Measurements from ENCODE around the gene NXPH4.

NXPH4 gene

GRCh38 chr12:57203201-57203600 is 13.4 kb upstream of the NXPH4 start:
- no peak for DNase-seq (ENCODE audit: low read depth in 2 of 3, low spot score in 2 of 3)

DNA sequence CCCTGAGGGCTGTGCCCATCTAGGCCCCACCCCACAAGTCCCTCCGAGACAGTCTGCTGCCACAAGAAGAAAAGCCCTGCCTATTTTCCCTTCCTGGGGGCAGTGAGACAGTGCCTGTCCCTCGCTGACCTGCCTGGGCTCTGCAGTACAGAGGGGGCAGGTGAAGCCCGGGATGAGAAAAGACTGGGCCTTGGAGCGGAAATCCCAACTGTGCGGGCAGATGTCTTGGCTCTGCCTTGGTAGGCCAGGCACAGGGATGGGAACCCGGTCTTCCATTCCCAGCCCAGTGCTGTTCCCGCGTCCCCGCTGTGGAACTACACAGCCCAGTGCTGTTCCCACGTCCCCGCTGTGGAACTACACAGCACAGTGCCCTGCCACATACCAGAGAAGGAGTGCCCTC is 12.8 kb upstream of the NXPH4 start:
- no peak for DNase-seq (ENCODE audit: low read depth in 2 of 3, low spot score in 2 of 3)

GRCh38 chr12:57204454-57204853 is 12.1 kb upstream of the NXPH4 start:
- DNase-seq (ENCODE audit: low read depth in 2 of 3, low spot score in 2 of 3): no peak

DNA sequence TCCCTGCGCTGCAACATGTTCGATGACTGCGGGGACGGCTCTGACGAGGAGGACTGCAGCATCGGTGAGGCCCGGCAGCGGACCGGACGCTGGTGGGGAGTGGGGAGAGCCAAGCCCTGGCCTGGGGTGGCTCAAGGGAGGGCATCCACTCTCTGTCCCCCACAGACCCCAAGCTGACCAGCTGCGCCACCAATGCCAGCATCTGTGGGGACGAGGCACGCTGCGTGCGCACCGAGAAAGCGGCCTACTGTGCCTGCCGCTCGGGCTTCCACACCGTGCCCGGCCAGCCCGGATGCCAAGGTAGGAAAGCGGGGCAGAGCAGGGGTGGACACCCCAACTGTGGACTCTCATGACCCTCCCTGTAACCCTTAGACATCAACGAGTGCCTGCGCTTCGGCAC is 11.4 kb upstream of the NXPH4 start:
- no peak for DNase-seq (ENCODE audit: low read depth in 2 of 3, low spot score in 2 of 3)

DNA sequence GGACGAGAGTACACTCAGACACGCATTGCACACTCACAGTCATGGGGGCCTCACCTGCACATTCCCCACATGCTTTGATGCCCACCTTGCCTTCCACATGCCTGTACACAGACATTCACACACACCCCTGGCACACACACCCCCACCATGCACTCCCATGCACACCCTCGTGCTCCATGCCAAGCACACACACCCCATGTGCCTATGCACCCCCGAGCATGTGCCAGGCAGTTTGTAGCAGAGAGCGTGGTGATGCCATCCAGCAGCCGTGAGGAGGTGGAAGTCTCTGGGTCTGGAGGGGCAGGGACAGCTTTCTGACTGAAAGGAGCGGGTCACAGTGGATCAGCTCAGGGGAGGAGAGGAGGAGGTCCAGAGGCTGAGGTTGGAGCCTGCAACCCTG is 10.7 kb upstream of the NXPH4 start:
- DNase-seq (ENCODE audit: low read depth in 2 of 3, low spot score in 2 of 3): no peak

DNA sequence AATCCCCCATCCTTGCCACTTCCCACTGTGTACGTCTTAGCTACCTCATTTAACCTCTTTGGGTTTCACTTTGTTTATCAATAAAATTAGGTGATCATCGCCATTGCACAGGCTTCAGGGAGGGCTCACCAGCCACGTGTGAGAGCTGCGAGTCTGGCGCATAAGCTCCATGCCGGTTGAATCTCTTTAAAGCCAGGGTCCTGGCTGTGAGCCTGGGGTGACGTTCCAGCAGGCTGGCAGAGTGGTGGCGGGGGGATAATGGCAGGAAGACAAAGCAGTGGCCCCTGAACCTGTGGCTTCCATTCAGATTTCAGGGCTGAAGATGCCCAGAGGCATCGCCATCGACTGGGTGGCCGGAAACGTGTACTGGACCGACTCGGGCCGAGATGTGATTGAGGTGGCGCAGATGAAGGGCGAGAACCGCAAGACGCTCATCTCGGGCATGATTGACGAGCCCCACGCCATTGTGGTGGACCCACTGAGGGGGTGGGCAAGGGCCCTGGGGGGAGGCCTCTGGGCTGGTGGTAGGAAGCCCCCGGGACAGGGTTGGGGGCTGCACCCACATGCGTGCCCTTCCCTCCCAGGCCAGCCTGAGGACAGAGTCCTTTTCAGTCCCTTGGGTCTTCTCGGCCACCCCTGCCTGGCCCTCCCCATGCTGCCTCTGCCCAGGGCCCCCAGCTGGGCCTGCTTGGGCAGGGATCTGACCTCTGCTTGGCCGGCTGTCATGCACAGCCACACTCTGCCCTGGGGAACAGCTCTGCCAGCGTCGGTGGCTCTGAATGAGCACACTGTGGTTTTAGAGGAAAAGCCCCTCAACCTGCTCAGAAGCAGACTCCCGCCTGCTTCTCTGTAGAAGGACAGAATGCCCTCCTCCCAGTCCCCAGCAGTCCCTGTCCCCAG is 8.6 kb upstream of the NXPH4 start:
- DNase-seq (ENCODE audit: low read depth in 2 of 3, low spot score in 2 of 3): no peak

DNA sequence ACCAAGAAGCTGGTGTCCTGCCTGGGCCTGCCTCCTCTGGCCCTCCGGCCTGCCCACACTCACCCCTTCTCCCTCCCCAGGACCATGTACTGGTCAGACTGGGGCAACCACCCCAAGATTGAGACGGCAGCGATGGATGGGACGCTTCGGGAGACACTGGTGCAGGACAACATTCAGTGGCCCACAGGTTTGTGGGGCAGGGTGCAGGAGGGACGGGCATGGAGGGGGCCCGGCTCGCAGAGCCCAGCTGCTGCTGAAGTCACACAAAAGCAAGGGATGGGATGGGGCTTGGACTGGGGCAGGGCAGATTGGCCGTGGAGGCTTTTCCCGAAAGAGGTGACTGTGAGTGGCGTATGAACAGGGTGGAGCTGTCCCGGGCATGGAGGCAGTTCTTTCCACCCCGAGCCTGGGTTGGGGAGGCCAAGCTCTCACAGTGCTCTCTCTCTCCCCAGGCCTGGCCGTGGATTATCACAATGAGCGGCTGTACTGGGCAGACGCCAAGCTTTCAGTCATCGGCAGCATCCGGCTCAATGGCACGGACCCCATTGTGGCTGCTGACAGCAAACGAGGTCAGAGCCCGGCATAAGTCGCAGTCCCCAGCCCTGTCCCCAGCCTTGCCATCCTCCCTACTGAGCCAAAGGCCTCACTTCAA is 7.8 kb upstream of the NXPH4 start:
- DNase-seq (ENCODE audit: low read depth in 2 of 3, low spot score in 2 of 3): no peak

DNA sequence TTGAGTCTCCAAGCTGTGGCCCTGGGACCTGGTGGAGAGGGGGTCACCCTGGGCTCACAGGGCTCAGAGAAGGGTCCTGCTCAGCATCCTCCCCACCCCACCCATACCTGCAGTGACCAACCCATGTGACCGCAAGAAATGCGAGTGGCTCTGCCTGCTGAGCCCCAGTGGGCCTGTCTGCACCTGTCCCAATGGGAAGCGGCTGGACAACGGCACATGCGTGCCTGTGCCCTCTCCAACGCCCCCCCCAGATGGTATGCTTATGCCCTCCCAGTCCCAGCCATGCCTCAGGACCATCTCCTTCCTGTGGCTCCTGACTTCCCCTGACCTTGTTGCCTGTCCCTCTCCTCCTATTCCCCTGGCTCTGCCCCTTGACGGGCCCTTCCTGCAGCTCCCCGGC is 6.7 kb upstream of the NXPH4 start:
- no peak for DNase-seq (ENCODE audit: low read depth in 2 of 3, low spot score in 2 of 3)

DNA sequence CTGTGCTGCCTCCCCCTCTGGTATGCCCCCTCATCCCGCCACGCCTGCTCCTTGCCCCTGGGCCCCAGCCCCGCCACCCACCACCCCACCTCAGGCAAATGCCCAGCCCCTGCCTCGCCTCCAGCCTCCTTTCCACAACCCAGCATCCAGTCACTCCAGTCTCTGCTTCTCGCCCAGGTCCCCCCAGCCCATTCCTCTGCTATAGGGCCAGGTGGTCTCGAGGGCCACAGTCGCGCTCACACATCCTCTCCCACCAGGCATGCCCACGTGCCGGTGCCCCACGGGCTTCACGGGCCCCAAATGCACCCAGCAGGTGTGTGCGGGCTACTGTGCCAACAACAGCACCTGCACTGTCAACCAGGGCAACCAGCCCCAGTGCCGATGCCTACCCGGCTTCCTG is 6.1 kb upstream of the NXPH4 start:
- no peak for DNase-seq (ENCODE audit: low read depth in 2 of 3, low spot score in 2 of 3)

DNA sequence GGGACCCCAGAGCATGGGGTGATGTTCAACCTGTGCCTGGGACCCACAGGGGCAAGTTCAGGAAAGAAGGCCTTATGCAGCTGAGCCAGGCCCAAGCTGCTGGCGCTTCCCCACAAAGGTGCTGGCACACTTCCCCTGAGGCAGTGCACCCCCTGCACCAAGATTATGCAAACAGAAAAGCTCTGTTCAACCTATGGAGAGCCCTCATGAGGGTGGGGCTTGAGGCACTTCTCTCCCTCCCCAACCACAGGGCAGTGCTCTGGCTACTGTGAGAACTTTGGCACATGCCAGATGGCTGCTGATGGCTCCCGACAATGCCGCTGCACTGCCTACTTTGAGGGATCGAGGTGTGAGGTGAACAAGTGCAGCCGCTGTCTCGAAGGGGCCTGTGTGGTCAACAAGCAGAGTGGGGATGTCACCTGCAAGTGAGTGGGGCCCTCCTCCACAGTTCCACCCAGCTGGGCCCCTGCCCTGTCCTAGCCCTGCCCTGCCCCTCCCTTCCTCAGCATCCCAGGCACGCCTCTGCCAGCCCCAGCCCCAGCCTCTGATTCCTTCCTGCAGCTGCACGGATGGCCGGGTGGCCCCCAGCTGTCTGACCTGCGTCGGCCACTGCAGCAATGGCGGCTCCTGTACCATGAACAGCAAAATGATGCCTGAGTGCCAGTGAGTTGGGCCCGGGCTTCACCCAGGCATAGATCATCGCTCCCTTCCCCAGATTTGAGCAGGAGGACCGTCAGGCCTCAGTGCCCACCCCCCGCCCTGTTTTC is 5.5 kb upstream of the NXPH4 start:
- no peak for DNase-seq (ENCODE audit: low read depth in 2 of 3, low spot score in 2 of 3)

DNA sequence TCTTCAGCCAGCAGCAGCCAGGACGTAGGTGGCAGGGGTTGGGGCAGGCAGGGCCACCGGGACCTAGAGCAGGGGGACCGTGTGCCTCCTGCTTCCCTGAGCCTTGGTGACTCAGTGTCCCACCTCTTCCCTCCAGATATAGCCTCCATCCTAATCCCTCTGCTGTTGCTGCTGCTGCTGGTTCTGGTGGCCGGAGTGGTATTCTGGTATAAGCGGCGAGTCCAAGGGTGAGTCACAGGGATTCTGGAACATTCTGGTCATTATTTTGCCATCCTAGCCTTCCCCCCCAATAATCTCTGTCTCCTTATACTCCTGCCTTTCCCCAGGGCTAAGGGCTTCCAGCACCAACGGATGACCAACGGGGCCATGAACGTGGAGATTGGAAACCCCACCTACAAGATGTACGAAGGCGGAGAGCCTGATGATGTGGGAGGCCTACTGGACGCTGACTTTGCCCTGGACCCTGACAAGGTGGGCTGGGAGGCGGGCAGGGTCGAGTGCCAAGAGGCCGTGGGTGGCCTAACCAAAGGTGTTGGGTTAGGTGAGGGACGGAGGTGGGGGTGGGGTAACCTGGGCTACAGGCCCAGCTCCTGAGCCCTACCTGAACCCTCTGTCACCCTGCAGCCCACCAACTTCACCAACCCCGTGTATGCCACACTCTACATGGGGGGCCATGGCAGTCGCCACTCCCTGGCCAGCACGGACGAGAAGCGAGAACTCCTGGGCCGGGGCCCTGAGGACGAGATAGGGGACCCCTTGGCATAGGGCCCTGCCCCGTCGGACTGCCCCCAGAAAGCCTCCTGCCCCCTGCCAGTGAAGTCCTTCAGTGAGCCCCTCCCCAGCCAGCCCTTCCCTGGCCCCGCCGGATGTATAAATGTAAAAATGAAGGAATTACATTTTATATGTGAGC is 4.5 kb upstream of the NXPH4 start:
- no peak for DNase-seq (ENCODE audit: low read depth in 2 of 3, low spot score in 2 of 3)

- DNase-seq (ENCODE audit: low read depth in 2 of 3, low spot score in 2 of 3): no peak
These were observed 3.9 kb upstream of the NXPH4 start for GRCh38 chr12:57212701-57213057.

GRCh38 chr12:57213058-57213715 is 3.4 kb upstream of the NXPH4 start:
- peak in 2 of 3 experiments; percentile 56 to 74 for DNase-seq (ENCODE audit: low read depth in 2 of 3, low spot score in 2 of 3)

- DNase-seq (ENCODE audit: low read depth in 2 of 3, low spot score in 2 of 3): no peak
These were observed 2.7 kb upstream of the NXPH4 start for GRCh38 chr12:57213763-57214397.

GRCh38 chr12:57214398-57214781 is 2.2 kb upstream of the NXPH4 start:
- DNase-seq (ENCODE audit: low read depth in 2 of 3, low spot score in 2 of 3): no peak

- no peak for DNase-seq (ENCODE audit: low read depth in 2 of 3, low spot score in 2 of 3)
These were observed 1.5 kb upstream of the NXPH4 start for GRCh38 chr12:57215065-57215464.

DNA sequence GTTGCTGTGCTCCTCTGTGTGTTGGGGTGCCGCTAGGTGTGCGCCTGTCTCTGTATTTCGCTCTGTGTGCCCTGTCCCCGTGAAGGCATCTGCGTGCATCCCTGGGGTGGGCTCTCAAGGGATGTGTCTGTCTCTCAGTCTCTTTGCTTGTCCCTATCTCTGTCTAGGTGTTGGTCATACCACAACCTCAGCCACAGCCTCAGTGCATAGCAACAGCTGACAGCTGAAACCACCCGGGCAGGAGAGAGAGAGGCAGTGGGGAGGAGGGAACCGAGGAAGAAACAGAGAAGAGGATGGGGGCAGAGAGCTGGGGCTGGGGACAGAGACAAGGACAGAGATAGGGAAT is 953 bp upstream of the NXPH4 start:
- DNase-seq (ENCODE audit: low read depth in 2 of 3, low spot score in 2 of 3): no peak

- no peak for DNase-seq (ENCODE audit: low read depth in 2 of 3, low spot score in 2 of 3)
These were observed 606 bp downstream of the NXPH4 start for GRCh38 chr12:57216921-57217879.
